ENCODE results near the gene KLHDC7B.

The KLHDC7B gene

GRCh38 chr22:50546326-50547262 lies 895 bp downstream of the KLHDC7B start:
- no peak for DNase-seq (ENCODE audit: low read depth)
- TF ChIP-seq CTCF (IDR thresholded peaks at IDR 0.05; ENCODE audit: low read depth, low read length, missing control alignments) = no peak
- H3K4me3 ChIP-seq (ENCODE audit: low read depth, low read length) = no peak overlapping the region

GRCh38 chr22:50547263-50547985 lies 1.7 kb downstream of the KLHDC7B start:
- no peak for TF ChIP-seq CTCF (IDR thresholded peaks at IDR 0.05; ENCODE audit: low read depth, low read length, missing control alignments)
- H3K4me3 ChIP-seq (ENCODE audit: low read depth, low read length) = no peak overlapping the region
- DNase-seq (ENCODE audit: low read depth) = no peak

GRCh38 chr22:50548040-50548920 lies 2.6 kb downstream of the KLHDC7B start:
- TF ChIP-seq CTCF (IDR thresholded peaks at IDR 0.05; ENCODE audit: low read depth, low read length, missing control alignments) = peak; percentile 13
- H3K4me3 ChIP-seq (ENCODE audit: low read depth, low read length) = peak overlapping the region; percentile 30
- no peak for DNase-seq (ENCODE audit: low read depth)

- no peak for DNase-seq (ENCODE audit: low read depth)
- TF ChIP-seq CTCF (IDR thresholded peaks at IDR 0.05; ENCODE audit: low read depth, low read length, missing control alignments) = no peak
- peak overlapping the region; percentile 30 for H3K4me3 ChIP-seq (ENCODE audit: low read depth, low read length)
Observed at GRCh38 chr22:50548921-50549790, 3.5 kb downstream of the KLHDC7B start.

GRCh38 chr22:50550395-50550794 lies 4.7 kb downstream of the KLHDC7B start:
- no peak overlapping the region for H3K4me3 ChIP-seq (ENCODE audit: low read depth, low read length)
- TF ChIP-seq CTCF (IDR thresholded peaks at IDR 0.05; ENCODE audit: low read depth, low read length, missing control alignments) = no peak
- DNase-seq (ENCODE audit: low read depth) = no peak
